Right cardiac atrium (tissue), 5 donors: ENCODE data around the gene COG1. TPM values are rescaled to one million over a fixed set of nuclear protein-coding genes. Genes with fewer than 3 reads are reported as not detected.

ENCODE experiments used
- ATAC-seq, 2 donors: fragments of 200-7000 bp; cut with Tn5 transposase; one replicate each; pipeline versions ENCODE4 v1.8.0 to v1.9.1; 2020; ENCODE audit warnings: moderate library complexity in 2 of 2, mild to moderate bottlenecking in 1 of 2
- DNase-seq, 3 donors: peaks; one replicate each; pipeline ENCODE4 v3.0.0-alpha.2; 2020
- H3K27ac ChIP-seq: one replicate; pipeline ENCODE4 v1.5.1; 2013; ENCODE audit warnings: mild to moderate bottlenecking, low read length, control low read depth, moderate library complexity
- H3K27me3 ChIP-seq: one replicate; pipeline ENCODE4 v1.6.1; 2013; ENCODE audit not compliant: control insufficient read depth, insufficient read depth
- H3K4me1 ChIP-seq: one replicate; pipeline ENCODE4 v1.6.1; 2013; ENCODE audit warnings: low read length; ENCODE audit not compliant: control insufficient read depth, insufficient read depth
- H3K4me3 ChIP-seq: one replicate; pipeline ENCODE4 v1.5.1; 2013; ENCODE audit warnings: low read length, control low read depth
- H3K9me3 ChIP-seq: one replicate; pipeline ENCODE4 v1.6.1; 2013; ENCODE audit warnings: low read length; ENCODE audit not compliant: control insufficient read depth
- WGBS: extraction: QIAGEN DNeasy Blood & Tissue Kit; methylation state at CpG from one replicate; pipeline ENCODE4 v1.1.7; 2013; 5-methylcytosine and 5-hydroxymethylcytosine counted together
- intact Hi-C, 4 donors: fragments of 100-400 bp; cut with DNase I; formaldehyde crosslinking; loops; one replicate each; pipeline versions ENCODE4 v1.11.0 to v1.14.0; 2022 to 2023
- polyA plus RNA-seq: library from polyadenylated mRNA; stranded (reverse); fragments of 200-250 nt; gene quantifications from one replicate; pipeline ENCODE4 v1.2.3, GENCODE V29; 2013
- total RNA-seq, 4 donors: library from RNA; stranded (reverse); fragmentation: NEBNext Ultra II Directional; extraction: Animal tissue kit (Norgen Biotek cat#: 25700); gene quantifications; one replicate each; pipeline ENCODE4 v1.2.1, GENCODE V29; 2021
- donor health status: healthy with polysubstance abuse.
- donor health status: DM: no; HTN: yes; CAD: no.
- donor health status: DM: no; HTN: no; CAD: no.
- donor health status: DM: no; HTN: yes; CAD: no; lungs with severe emphysema.
- donor health status: DM: yes; HTN: yes; CAD: no.

The COG1 gene
- total and polyA plus RNA-seq, 5 donors: 38.5 to 51.4 (median 43.2) TPM

- H3K27ac ChIP-seq: no peak overlapping the region
- 89% methylated on average over 5 of the region's 5 CpGs for WGBS
Observed at GRCh38 chr17:73170324-73170723, 22.5 kb upstream of the COG1 start.

GRCh38 chr17:73172252-73172651, 20.6 kb upstream of the COG1 start:
- intact Hi-C loops: loop anchor here in 1 of 4 donors (10.0 kb wide), 1 partner anchor 607 kb away; no protein-coding TSS in a partner anchor
- ATAC-seq (no peak), DNase-seq (no peak)
- Histone ChIP-seq H3K27ac (no peak overlapping the region), H3K4me1 (no peaks in the 10 kb centered on the region), H3K4me3 (no peak overlapping the region), H3K27me3 (no peaks in the 10 kb centered on the region), H3K9me3 (no peaks in the 10 kb centered on the region)
- whole genome bisulfite sequencing: 85% methylated on average over 3 of the region's 3 CpGs

More at GRCh38 chr17:73170324-73170723, 22.5 kb upstream of the COG1 start:
- Histone ChIP-seq H3K4me1 (peaks cover 2% of the 10 kb centered on the region), H3K27me3 (no peaks in the 10 kb centered on the region), H3K9me3 (no peaks in the 10 kb centered on the region), H3K4me3 (no peak overlapping the region)
- DNase-seq (no peak), ATAC-seq (no peak)
- intact Hi-C loops: loop anchor here in 1 of 4 donors (10.0 kb wide), 1 partner anchor 606 kb away; no protein-coding TSS in a partner anchor

DNA sequence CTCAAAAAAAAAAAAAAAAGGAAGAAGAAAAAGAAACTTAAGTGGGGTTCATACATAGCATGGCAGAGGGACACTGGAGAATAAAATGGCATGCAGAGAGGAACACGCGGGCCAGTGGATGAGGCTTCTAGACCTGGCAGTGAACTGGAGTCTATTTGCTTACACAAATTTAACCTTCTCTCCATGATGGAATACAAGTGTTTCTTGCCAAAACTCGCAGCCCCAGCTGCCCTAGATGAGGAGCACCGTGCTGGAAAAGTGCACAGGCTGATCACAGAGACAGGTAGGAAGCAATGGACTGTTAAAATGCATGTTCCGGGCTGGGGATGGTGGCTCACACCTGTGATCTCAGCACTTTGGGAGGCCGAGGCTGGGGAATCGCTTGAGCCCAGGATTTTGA, 18.7 kb upstream of the COG1 start:
- WGBS: 88% methylated on average over 7 of the region's 7 CpGs
- H3K9me3 ChIP-seq: no peaks in the 10 kb centered on the region
- intact Hi-C loops: loop anchor here in 1 of 4 donors (10.0 kb wide), 1 partner anchor 609 kb away; no protein-coding TSS in a partner anchor

GRCh38 chr17:73175962-73176565, 16.8 kb upstream of the COG1 start:
- Histone ChIP-seq H3K4me3 (no peak overlapping the region), H3K9me3 (no peaks in the 10 kb centered on the region), H3K4me1 (no peaks in the 10 kb centered on the region), H3K27me3 (no peaks in the 10 kb centered on the region), H3K27ac (no peak overlapping the region)
- intact Hi-C loops: loop anchor here in 1 of 4 donors (10.0 kb wide), 1 partner anchor 611 kb away; no protein-coding TSS in a partner anchor
- no peak for DNase-seq
- ATAC-seq: no peak
- 86% methylated on average over 10 of the region's 10 CpGs for WGBS

More for the DNA sequence above, 18.7 kb upstream of the COG1 start:
- Histone ChIP-seq H3K4me1 (no peaks in the 10 kb centered on the region), H3K4me3 (no peak overlapping the region), H3K27me3 (no peaks in the 10 kb centered on the region), H3K27ac (no peak overlapping the region)
- no peak for ATAC-seq
- no peak for DNase-seq

- Histone ChIP-seq H3K27ac (no peak overlapping the region), H3K9me3 (no peaks in the 10 kb centered on the region), H3K27me3 (no peaks in the 10 kb centered on the region), H3K4me3 (no peak overlapping the region), H3K4me1 (no peaks in the 10 kb centered on the region)
- intact Hi-C loops: loop anchor here in 1 of 4 donors (10.0 kb wide), 1 partner anchor 615 kb away; no protein-coding TSS in a partner anchor
- ATAC-seq (no peak), DNase-seq (no peak)
- 83% methylated on average over 5 of the region's 5 CpGs for WGBS
Observed at GRCh38 chr17:73179387-73179786, 13.5 kb upstream of the COG1 start.

- WGBS: 49% methylated on average over 3 of the region's 3 CpGs
- no peak for ATAC-seq
- intact Hi-C loops: loop anchor here in 3 of 4 donors (10.0 kb wide), 3 partner anchors 65 to 615 kb away; no protein-coding TSS in a partner anchor
Observed at GRCh38 chr17:73179878-73180277, 13.0 kb upstream of the COG1 start.

GRCh38 chr17:73182616-73183310, 10.1 kb upstream of the COG1 start:
- ATAC-seq (no peak), DNase-seq (no peak)
- no peak overlapping the region for H3K27ac ChIP-seq
- intact Hi-C loops: loop anchor here in 3 of 4 donors (10.0 kb wide), 2 partner anchors 68 to 458 kb away; no protein-coding TSS in a partner anchor
- H3K4me3 ChIP-seq: no peak overlapping the region
- no peaks in the 10 kb centered on the region for H3K9me3 ChIP-seq
- H3K4me1 ChIP-seq: no peaks in the 10 kb centered on the region
- WGBS: 45% methylated on average over 15 of the region's 15 CpGs
- no peaks in the 10 kb centered on the region for H3K27me3 ChIP-seq

More at GRCh38 chr17:73179878-73180277, 13.0 kb upstream of the COG1 start:
- Histone ChIP-seq H3K4me1 (no peaks in the 10 kb centered on the region), H3K27me3 (no peaks in the 10 kb centered on the region), H3K9me3 (no peaks in the 10 kb centered on the region), H3K27ac (no peak overlapping the region), H3K4me3 (no peak overlapping the region)
- no peak for DNase-seq

DNA sequence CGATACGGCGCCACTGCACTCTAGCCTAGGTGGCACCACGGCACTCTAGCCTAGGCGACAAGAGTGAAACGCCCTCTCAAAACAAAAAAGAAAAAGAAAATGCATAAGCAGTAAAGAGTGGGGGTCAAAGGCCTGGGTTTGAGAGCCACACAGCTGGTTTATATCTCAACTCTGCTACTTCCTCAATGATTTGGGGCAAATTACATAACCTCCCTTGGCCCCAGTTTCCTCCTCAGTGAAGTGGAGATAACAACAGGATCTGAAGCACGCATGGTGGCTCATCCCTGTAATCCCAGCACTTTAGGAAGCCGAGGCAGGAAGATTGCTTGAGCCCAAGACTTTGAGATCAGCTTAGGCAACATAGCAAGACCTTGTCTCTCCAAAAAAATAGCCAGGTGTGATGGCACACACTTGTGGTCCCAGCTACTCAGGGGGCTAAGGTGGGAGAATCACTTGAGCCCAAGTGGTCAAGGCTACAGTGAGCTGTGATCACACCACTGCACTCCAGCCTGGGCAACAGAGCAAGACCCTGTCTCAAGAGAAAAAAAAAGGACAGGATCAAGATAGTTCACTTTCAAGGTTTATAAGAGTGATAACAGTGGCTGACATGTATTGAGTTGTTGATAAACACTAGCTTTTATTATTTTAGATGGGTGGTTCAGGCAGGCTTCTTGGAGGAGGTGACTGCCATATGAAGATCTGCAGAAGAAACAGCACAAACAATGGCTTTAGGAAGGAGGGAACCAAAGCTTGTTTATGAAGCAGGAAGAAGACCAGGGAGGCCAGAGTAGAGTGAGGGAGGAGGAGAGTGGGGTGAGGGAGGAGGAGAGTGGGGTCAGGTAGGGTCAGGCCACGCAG, 8.5 kb upstream of the COG1 start:
- no peak for DNase-seq
- ATAC-seq: no peak
- no peaks in the 10 kb centered on the region for H3K4me1 ChIP-seq
- H3K27me3 ChIP-seq: no peaks in the 10 kb centered on the region
- intact Hi-C loops: loop anchor here in 3 of 4 donors (10.0 kb wide), 2 partner anchors 70 to 460 kb away; no protein-coding TSS in a partner anchor
- 67% methylated on average over 9 of the region's 9 CpGs for WGBS
- no peak overlapping the region for H3K27ac ChIP-seq
- no peaks in the 10 kb centered on the region for H3K9me3 ChIP-seq
- no peak overlapping the region for H3K4me3 ChIP-seq

GRCh38 chr17:73186283-73187050, 6.4 kb upstream of the COG1 start:
- WGBS: 86% methylated on average over 16 of the region's 16 CpGs
- H3K9me3 ChIP-seq: no peaks in the 10 kb centered on the region
- no peak for ATAC-seq
- H3K27ac ChIP-seq: no peak overlapping the region
- H3K27me3 ChIP-seq: no peaks in the 10 kb centered on the region
- no peak overlapping the region for H3K4me3 ChIP-seq
- intact Hi-C loops: loop anchor here in 3 of 4 donors (10.0 kb wide), 2 partner anchors 72 to 462 kb away; no protein-coding TSS in a partner anchor
- H3K4me1 ChIP-seq: no peaks in the 10 kb centered on the region
- DNase-seq: no peak

- Histone ChIP-seq H3K27ac (no peak overlapping the region), H3K27me3 (no peaks in the 10 kb centered on the region), H3K4me3 (no peak overlapping the region), H3K9me3 (no peaks in the 10 kb centered on the region), H3K4me1 (peaks cover 2% of the 10 kb centered on the region)
- no peak for DNase-seq
- intact Hi-C loops: loop anchor here in 3 of 4 donors (10.0 kb wide), 2 partner anchors 72 to 462 kb away; no protein-coding TSS in a partner anchor
- no peak for ATAC-seq
- 81% methylated on average over 9 of the region's 9 CpGs for WGBS
Observed at GRCh38 chr17:73187203-73187769, 5.6 kb upstream of the COG1 start.
